ENCODE data around the gene CLTCL1. TPM values are rescaled to one million over a fixed set of nuclear protein-coding genes. Genes with fewer than 3 reads are reported as not detected.

CLTCL1 gene
- total RNA-seq, 1 donor, result 7.1 TPM

GRCh38 chr22:19234126-19234896 is 57.2 kb downstream of the CLTCL1 start:
- no peak for TF ChIP-seq CTCF (IDR thresholded peaks at IDR 0.05; ENCODE audit: insufficient read depth, low read length)
- no peak for DNase-seq (ENCODE audit: low read depth)
- H3K4me3 ChIP-seq (ENCODE audit: low read depth, low read length), result no peak overlapping the region

- DNase-seq (ENCODE audit: low read depth), result no peak
- no peak for TF ChIP-seq CTCF (IDR thresholded peaks at IDR 0.05; ENCODE audit: insufficient read depth, low read length)
- H3K4me3 ChIP-seq (ENCODE audit: low read depth, low read length), result no peak overlapping the region
These were observed 58.3 kb downstream of the CLTCL1 start for GRCh38 chr22:19233189-19233661.

- H3K4me3 ChIP-seq (ENCODE audit: low read depth, low read length), result no peak overlapping the region
- no peak for DNase-seq (ENCODE audit: low read depth)
- no peak for TF ChIP-seq CTCF (IDR thresholded peaks at IDR 0.05; ENCODE audit: insufficient read depth, low read length)
These were observed 58.9 kb downstream of the CLTCL1 start for GRCh38 chr22:19232623-19233022.

GRCh38 chr22:19231986-19232385 is 59.5 kb downstream of the CLTCL1 start:
- TF ChIP-seq CTCF (IDR thresholded peaks at IDR 0.05; ENCODE audit: insufficient read depth, low read length), result no peak
- no peak overlapping the region for H3K4me3 ChIP-seq (ENCODE audit: low read depth, low read length)
- DNase-seq (ENCODE audit: low read depth), result no peak

GRCh38 chr22:19229600-19229999 is 61.9 kb downstream of the CLTCL1 start:
- no peak for DNase-seq (ENCODE audit: low read depth)
- TF ChIP-seq CTCF (IDR thresholded peaks at IDR 0.05; ENCODE audit: insufficient read depth, low read length), result no peak
- no peak overlapping the region for H3K4me3 ChIP-seq (ENCODE audit: low read depth, low read length)

- TF ChIP-seq CTCF (IDR thresholded peaks at IDR 0.05; ENCODE audit: insufficient read depth, low read length), result no peak
- no peak for DNase-seq (ENCODE audit: low read depth)
- H3K4me3 ChIP-seq (ENCODE audit: low read depth, low read length), result no peak overlapping the region
These were observed 63.3 kb downstream of the CLTCL1 start for GRCh38 chr22:19228179-19228578.

Measured in fibroblast of the aortic adventitia (primary cell).